ENCODE measurements around the gene BCL2L2. TPM values are rescaled to one million over a fixed set of nuclear protein-coding genes. Genes with fewer than 3 reads are reported as not detected.

BCL2L2 gene, protein sequence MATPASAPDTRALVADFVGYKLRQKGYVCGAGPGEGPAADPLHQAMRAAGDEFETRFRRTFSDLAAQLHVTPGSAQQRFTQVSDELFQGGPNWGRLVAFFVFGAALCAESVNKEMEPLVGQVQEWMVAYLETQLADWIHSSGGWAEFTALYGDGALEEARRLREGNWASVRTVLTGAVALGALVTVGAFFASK
- total RNA-seq (2022; extraction: Qiagen RNA extraction; ENCODE audit: low read depth): 14.6 to 20.4 TPM (median 18.5 TPM) in 5 replicates

GRCh38 chr14:23306412-23307145 is at the start of gene BCL2L2:
TSS of gene BCL2L2 (plus strand) at chr14:23306833. CDS start at chr14:23307768, 935 bp downstream.

GRCh38 chr14:23286020-23286901 is 20.4 kb upstream of the BCL2L2 start, which contains the start of gene HOMEZ:
TSS of gene HOMEZ (minus strand) at chr14:23286132. CDS start at chr14:23285952, 180 bp downstream.

GRCh38 chr14:23302290-23303225 is 4.1 kb upstream of the BCL2L2 start, which contains the start of gene PPP1R3E:
TSS of gene PPP1R3E (minus strand) at chr14:23302859. CDS start at chr14:23302576, 283 bp downstream.

DNA sequence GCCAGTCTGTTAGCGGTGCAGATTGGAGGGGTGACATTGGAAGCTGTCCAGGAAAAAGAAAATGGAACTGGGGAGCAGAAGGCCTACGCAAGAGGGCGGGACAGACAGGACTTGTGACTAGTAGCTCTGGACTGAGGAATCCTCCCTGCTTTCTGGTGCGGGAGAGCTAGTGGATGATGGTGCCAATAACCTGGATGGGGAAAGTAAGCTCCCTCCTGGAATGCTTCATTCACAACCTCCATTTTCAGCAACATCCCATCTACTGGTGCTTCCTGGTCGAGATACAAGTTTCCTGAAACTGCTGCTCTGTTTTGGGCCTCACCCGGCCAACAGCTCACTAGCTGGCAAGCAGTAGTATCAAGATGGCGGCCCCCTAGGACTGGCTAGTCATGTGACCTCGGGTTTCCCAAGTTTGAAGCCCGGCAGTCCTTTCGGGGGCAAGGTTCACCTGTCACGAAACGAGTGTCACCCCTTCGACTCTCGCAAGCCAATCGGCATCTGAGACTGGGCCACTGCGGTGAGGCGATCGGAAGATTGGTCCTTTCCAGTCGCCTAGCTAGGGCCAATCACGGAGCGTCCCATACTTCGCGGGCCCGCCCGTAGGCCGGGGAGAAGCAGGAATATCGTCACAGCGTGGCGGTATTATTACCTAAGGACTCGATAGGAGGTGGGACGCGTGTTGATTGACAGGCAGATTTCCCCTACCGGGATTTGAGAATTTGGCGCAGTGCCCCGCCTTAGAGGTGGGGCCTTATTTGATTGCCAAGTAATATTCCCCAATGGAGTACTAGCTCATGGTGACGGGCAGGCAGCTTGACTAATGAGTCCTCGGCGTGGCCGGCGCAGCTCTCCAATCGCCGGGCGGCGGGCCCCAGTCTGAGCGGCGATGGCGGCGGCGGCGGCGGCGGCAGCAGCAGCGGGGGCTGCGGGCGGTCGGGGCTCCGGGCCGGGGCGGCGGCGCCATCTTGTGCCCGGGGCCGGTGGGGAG is 14.2 kb downstream of the BCL2L2 start, which contains the start of gene PABPN1:
TSS of gene PABPN1 (plus strand) at position 874 of the 988 bp plus-strand sequence. CDS start at position 887, 13 bp downstream.

DNA sequence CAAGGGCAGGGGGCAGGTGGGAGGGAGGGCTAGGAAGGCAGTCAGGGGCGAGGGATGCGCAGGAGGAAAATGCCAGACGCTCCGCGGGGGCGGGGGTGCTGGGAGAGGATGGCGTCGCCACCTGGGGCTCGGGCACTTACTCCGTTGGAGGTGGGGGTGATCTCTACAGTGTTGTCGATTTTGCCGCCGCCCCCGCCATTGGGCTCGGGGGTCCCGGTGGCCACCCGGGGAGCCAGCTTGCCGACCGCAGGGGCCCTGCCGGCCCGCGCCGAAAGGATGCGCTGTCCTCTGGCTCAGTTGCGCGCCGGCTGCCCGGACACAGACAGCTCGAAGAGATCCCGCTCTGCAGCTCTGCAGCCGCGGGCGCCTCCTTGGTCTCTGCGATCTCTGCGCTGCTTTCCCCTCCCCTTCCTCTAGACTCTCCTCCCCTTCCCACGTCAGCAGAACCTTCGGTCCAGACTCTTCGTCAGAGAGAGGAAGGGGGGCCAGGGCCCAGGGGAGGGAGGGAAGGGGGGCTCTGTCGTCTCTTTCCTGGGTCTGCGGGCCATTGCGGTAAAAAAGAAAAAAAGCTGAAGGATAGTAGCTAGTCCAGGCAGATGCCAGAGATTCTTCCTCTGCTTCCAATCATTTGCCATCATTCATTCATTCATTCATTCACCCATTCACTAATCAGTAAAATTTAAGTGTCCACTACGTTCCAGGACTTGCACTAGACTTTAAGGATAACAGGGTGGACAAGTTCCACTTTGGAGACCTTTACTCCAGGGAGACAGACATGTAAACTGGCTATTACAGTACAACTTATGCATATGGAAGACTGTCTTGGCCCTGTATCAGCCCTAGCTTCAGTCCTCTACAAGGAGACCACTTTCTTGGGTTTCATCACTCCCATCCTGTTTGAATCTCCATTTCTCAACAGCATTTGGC is 46.1 kb downstream of the BCL2L2 start, which contains the start of gene SLC22A17:
TSS of gene SLC22A17 (minus strand) at position 382 of the 927 bp plus-strand sequence.

Other genes starting within 250 kb of the BCL2L2 start
- gene CDH24, start 249.3 kb upstream of the BCL2L2 start, total RNA-seq (2022; extraction: Qiagen RNA extraction; ENCODE audit: low read depth): 3.0 to 4.5 TPM (median 4.3 TPM) in 5 replicates
- gene ACIN1, start 211.7 kb upstream of the BCL2L2 start, total RNA-seq (2022; extraction: Qiagen RNA extraction; ENCODE audit: low read depth): 90.7 to 99.8 TPM (median 94.7 TPM) in 5 replicates
- 82.2 to 117 TPM (median 99.3 TPM) in 5 replicates for gene C14orf119, start 211.3 kb upstream of the BCL2L2 start, total RNA-seq (2022; extraction: Qiagen RNA extraction; ENCODE audit: low read depth)
- not detected in 5 replicates for gene CIROP, start 201.8 kb upstream of the BCL2L2 start, total RNA-seq (2022; extraction: Qiagen RNA extraction; ENCODE audit: low read depth)
- gene CEBPE, start 187.6 kb upstream of the BCL2L2 start, total RNA-seq (2022; extraction: Qiagen RNA extraction; ENCODE audit: low read depth): not detected in 5 replicates
- 0.82 to 2.4 TPM (median 1.2 TPM) in 5 replicates for gene SLC7A8, start 123.2 kb upstream of the BCL2L2 start, total RNA-seq (2022; extraction: Qiagen RNA extraction; ENCODE audit: low read depth)
- not detected in 5 replicates for gene RNF212B, start 68.9 kb upstream of the BCL2L2 start, total RNA-seq (2022; extraction: Qiagen RNA extraction; ENCODE audit: low read depth)
- 5.4 to 9.4 TPM (median 8.3 TPM) in 5 replicates for gene HOMEZ, start 20.7 kb upstream of the BCL2L2 start, total RNA-seq (2022; extraction: Qiagen RNA extraction; ENCODE audit: low read depth)
- gene PPP1R3E, start 4.0 kb upstream of the BCL2L2 start, total RNA-seq (2022; extraction: Qiagen RNA extraction; ENCODE audit: low read depth): 2.9 to 4.4 TPM (median 3.4 TPM) in 5 replicates
- 136 to 147 TPM (median 143 TPM) in 5 replicates for gene PABPN1, start 14.6 kb downstream of the BCL2L2 start, total RNA-seq (2022; extraction: Qiagen RNA extraction; ENCODE audit: low read depth)
- gene SLC22A17, start 46.1 kb downstream of the BCL2L2 start, total RNA-seq (2022; extraction: Qiagen RNA extraction; ENCODE audit: low read depth): 6.3 to 7.7 TPM (median 6.6 TPM) in 5 replicates
- gene EFS, start 58.3 kb downstream of the BCL2L2 start, total RNA-seq (2022; extraction: Qiagen RNA extraction; ENCODE audit: low read depth): not detected in 5 replicates
- not detected in 5 replicates for gene IL25, start 66.0 kb downstream of the BCL2L2 start, total RNA-seq (2022; extraction: Qiagen RNA extraction; ENCODE audit: low read depth)
- gene CMTM5, start 70.2 kb downstream of the BCL2L2 start, total RNA-seq (2022; extraction: Qiagen RNA extraction; ENCODE audit: low read depth): not detected in 5 replicates
- gene MYH6, start 101.4 kb downstream of the BCL2L2 start, total RNA-seq (2022; extraction: Qiagen RNA extraction; ENCODE audit: low read depth): 0.02 to 0.03 TPM in 2 of 5 replicates, not detected in the others
- gene MYH7, start 128.8 kb downstream of the BCL2L2 start, total RNA-seq (2022; extraction: Qiagen RNA extraction; ENCODE audit: low read depth): not detected in 5 replicates
- 61.1 to 68.9 TPM (median 63.1 TPM) in 5 replicates for gene NGDN, start 162.9 kb downstream of the BCL2L2 start, total RNA-seq (2022; extraction: Qiagen RNA extraction; ENCODE audit: low read depth)
- 0.63 to 1.4 TPM (median 0.75 TPM) in 5 replicates for gene ZFHX2, start 244.9 kb downstream of the BCL2L2 start, total RNA-seq (2022; extraction: Qiagen RNA extraction; ENCODE audit: low read depth)
- gene THTPA, start 249.4 kb downstream of the BCL2L2 start, total RNA-seq (2022; extraction: Qiagen RNA extraction; ENCODE audit: low read depth): 11.1 to 13.5 TPM (median 11.7 TPM) in 5 replicates

Data from A549 treated with GW870086 at 1 μM for 4 hours (cell line).